ENCODE data around the gene SLX9. TPM values are rescaled to one million over a fixed set of nuclear protein-coding genes. Genes with fewer than 3 reads are reported as not detected.
"Not testable (repeated sequence)": the region's sequence is repeated elsewhere in the genome, so short reads cannot be mapped to it uniquely, and the experiment has no call there.

The SLX9 gene
- total RNA-seq, 2 donors from 2014 or later: 21.4 to 24.8 TPM

GRCh38 chr21:44973598-44973997 lies 33.8 kb downstream of the SLX9 start:
- H3K27ac ChIP-seq: no peak overlapping the region
- TF ChIP-seq CTCF (IDR thresholded peaks at IDR 0.05) (no peak), POLR2A (IDR thresholded peaks at IDR 0.05) (no peak), POLR2AphosphoS5 (IDR thresholded peaks at IDR 0.05) (no peak)
- H3K4me3 ChIP-seq: no peak overlapping the region
- 89% methylated on average over 8 of the region's 14 CpGs for WGBS
- H3K4me1 ChIP-seq (replicated peaks): no peaks in the 10 kb centered on the region
- no peaks in the 10 kb centered on the region for H3K36me3 ChIP-seq
- no peaks in the 10 kb centered on the region for H3K27me3 ChIP-seq (replicated peaks; ENCODE audit: insufficient read depth)
- intact Hi-C loops (cut with DNase I): no loop called here
- no peaks in the 10 kb centered on the region for H3K9me3 ChIP-seq
- no peak for DNase-seq (ENCODE audit: low spot score)

- intact Hi-C loops (cut with DNase I): no loop called here
- no peaks in the 10 kb centered on the region for H3K4me1 ChIP-seq (replicated peaks)
- H3K27ac ChIP-seq: no peak overlapping the region
- TF ChIP-seq POLR2AphosphoS5 (IDR thresholded peaks at IDR 0.05): no peak
- TF ChIP-seq POLR2A (IDR thresholded peaks at IDR 0.05): no peak
- TF ChIP-seq CTCF (IDR thresholded peaks at IDR 0.05): no peak
- H3K4me3 ChIP-seq: no peak overlapping the region
- 94% methylated on average over 17 of the region's 17 CpGs for WGBS
- no peak for DNase-seq (ENCODE audit: low spot score)
- H3K27me3 ChIP-seq (replicated peaks; ENCODE audit: insufficient read depth): no peaks in the 10 kb centered on the region
- H3K36me3 ChIP-seq: no peaks in the 10 kb centered on the region
- no peaks in the 10 kb centered on the region for H3K9me3 ChIP-seq
Measured at GRCh38 chr21:44974676-44975075, 34.8 kb downstream of the SLX9 start.

GRCh38 chr21:44975720-44976555 lies 36.1 kb downstream of the SLX9 start:
- WGBS: 92% methylated on average over 42 of the region's 42 CpGs
- H3K36me3 ChIP-seq: no peaks in the 10 kb centered on the region
- no peak for DNase-seq (ENCODE audit: low spot score)
- H3K9me3 ChIP-seq: no peaks in the 10 kb centered on the region
- no peaks in the 10 kb centered on the region for H3K27me3 ChIP-seq (replicated peaks; ENCODE audit: insufficient read depth)
- no peak for TF ChIP-seq CTCF (IDR thresholded peaks at IDR 0.05)
- TF ChIP-seq POLR2AphosphoS5 (IDR thresholded peaks at IDR 0.05): no peak
- no peak for TF ChIP-seq POLR2A (IDR thresholded peaks at IDR 0.05)
- no peak overlapping the region for H3K27ac ChIP-seq
- intact Hi-C loops (cut with DNase I): no loop called here
- no peak overlapping the region for H3K4me3 ChIP-seq
- H3K4me1 ChIP-seq (replicated peaks): no peaks in the 10 kb centered on the region

- H3K9me3 ChIP-seq; intact Hi-C loops (cut with DNase I); H3K4me3 ChIP-seq; H3K4me1 ChIP-seq (replicated peaks); H3K27me3 ChIP-seq (replicated peaks; ENCODE audit: insufficient read depth); DNase-seq (ENCODE audit: low spot score); H3K36me3 ChIP-seq; H3K27ac ChIP-seq: not testable (repeated sequence)
- WGBS: 89% methylated on average over 23 of the region's 25 CpGs
Measured at GRCh38 chr21:44976556-44977393, 36.9 kb downstream of the SLX9 start.

GRCh38 chr21:44977616-44978340 lies 37.9 kb downstream of the SLX9 start:
- intact Hi-C loops (cut with DNase I): no loop called here
- no peaks in the 10 kb centered on the region for H3K36me3 ChIP-seq
- no peak overlapping the region for H3K4me3 ChIP-seq
- H3K27ac ChIP-seq: no peak overlapping the region
- no peak for TF ChIP-seq POLR2AphosphoS5 (IDR thresholded peaks at IDR 0.05)
- TF ChIP-seq POLR2A (IDR thresholded peaks at IDR 0.05): no peak
- TF ChIP-seq CTCF (IDR thresholded peaks at IDR 0.05): no peak
- H3K4me1 ChIP-seq (replicated peaks): no peaks in the 10 kb centered on the region
- WGBS: 74% methylated on average over 21 of the region's 22 CpGs
- DNase-seq (ENCODE audit: low spot score): no peak
- H3K9me3 ChIP-seq: no peaks in the 10 kb centered on the region
- no peaks in the 10 kb centered on the region for H3K27me3 ChIP-seq (replicated peaks; ENCODE audit: insufficient read depth)
